BLaER1 (cell line): Measurements from ENCODE around the gene MAGI1.

Source experiments
- H3K27ac ChIP-seq: shearing (Covaris generic); formaldehyde crosslinking; 2 replicates; pipeline ENCODE4 v1.8.1; 2022
- H3K27me3 ChIP-seq: shearing (Covaris generic); formaldehyde crosslinking; 2 replicates; pipeline ENCODE4 v1.8.1; 2022
- H3K36me3 ChIP-seq: shearing (Covaris generic); formaldehyde crosslinking; 2 replicates; pipeline ENCODE4 v1.8.1; 2022
- H3K4me1 ChIP-seq: shearing (Covaris generic); formaldehyde crosslinking; 2 replicates; pipeline ENCODE4 v1.8.1; 2022
- H3K4me2 ChIP-seq: shearing (Covaris generic); formaldehyde crosslinking; 2 replicates; pipeline ENCODE4 v1.8.1; 2022
- H3K4me3 ChIP-seq: shearing (Covaris generic); formaldehyde crosslinking; 2 replicates; pipeline ENCODE4 v1.8.1; 2022
- H3K9ac ChIP-seq: shearing (Covaris generic); formaldehyde crosslinking; 2 replicates; pipeline ENCODE4 v1.8.1; 2022
- H3K9me3 ChIP-seq: shearing (Covaris generic); formaldehyde crosslinking; 2 replicates; pipeline ENCODE4 v1.8.1; 2022
- H4K20me1 ChIP-seq: shearing (Covaris generic); formaldehyde crosslinking; 2 replicates; pipeline ENCODE4 v1.8.1; 2022
- Cebpa-rat ChIP-seq: shearing (Covaris generic); IDR thresholded peaks from 2 replicates; pipeline ENCODE4 v1.8.1; 2022

The MAGI1 gene

GRCh38 chr3:66017084-66017483, 21.6 kb downstream of the MAGI1 start:
- no peak overlapping the region for H3K27ac ChIP-seq

GRCh38 chr3:66015841-66016240, 22.9 kb downstream of the MAGI1 start:
- no peaks in the 10 kb centered on the region for H3K36me3 ChIP-seq
- no peaks in the 10 kb centered on the region for H3K27me3 ChIP-seq
- H3K4me2 ChIP-seq = no peak overlapping the region
- H4K20me1 ChIP-seq = peaks cover 27% of the 10 kb centered on the region
- H3K27ac ChIP-seq = no peak overlapping the region
- no peak for TF ChIP-seq Cebpa-rat
- H3K9me3 ChIP-seq = no peaks in the 10 kb centered on the region
- H3K4me3 ChIP-seq = no peak overlapping the region
- H3K9ac ChIP-seq = no peak overlapping the region
- no peaks in the 10 kb centered on the region for H3K4me1 ChIP-seq

More at GRCh38 chr3:66017084-66017483, 21.6 kb downstream of the MAGI1 start:
- Histone ChIP-seq H3K27me3 (no peaks in the 10 kb centered on the region), H4K20me1 (peaks cover 38% of the 10 kb centered on the region), H3K9me3 (no peaks in the 10 kb centered on the region), H3K4me3 (no peak overlapping the region), H3K4me2 (no peak overlapping the region), H3K4me1 (no peaks in the 10 kb centered on the region), H3K9ac (no peak overlapping the region), H3K36me3 (no peaks in the 10 kb centered on the region)
- no peak for TF ChIP-seq Cebpa-rat

- H3K4me3 ChIP-seq = no peak overlapping the region
- no peaks in the 10 kb centered on the region for H3K36me3 ChIP-seq
Measured at GRCh38 chr3:66014651-66015050, 24.1 kb downstream of the MAGI1 start.

GRCh38 chr3:66014056-66014455, 24.7 kb downstream of the MAGI1 start:
- Histone ChIP-seq H3K27me3 (no peaks in the 10 kb centered on the region), H3K4me1 (no peaks in the 10 kb centered on the region), H3K27ac (no peak overlapping the region), H3K9ac (no peak overlapping the region), H3K9me3 (no peaks in the 10 kb centered on the region), H3K4me3 (no peak overlapping the region), H3K36me3 (no peaks in the 10 kb centered on the region), H4K20me1 (peaks cover 27% of the 10 kb centered on the region), H3K4me2 (no peak overlapping the region)
- TF ChIP-seq Cebpa-rat = no peak

More at GRCh38 chr3:66014651-66015050, 24.1 kb downstream of the MAGI1 start:
- H3K4me2 ChIP-seq = no peak overlapping the region
- no peaks in the 10 kb centered on the region for H3K27me3 ChIP-seq
- no peaks in the 10 kb centered on the region for H3K9me3 ChIP-seq
- no peak for TF ChIP-seq Cebpa-rat
- H3K4me1 ChIP-seq = no peaks in the 10 kb centered on the region
- no peak overlapping the region for H3K27ac ChIP-seq
- peaks cover 27% of the 10 kb centered on the region for H4K20me1 ChIP-seq
- H3K9ac ChIP-seq = no peak overlapping the region

GRCh38 chr3:66012711-66013110, 26.0 kb downstream of the MAGI1 start:
- peaks cover 22% of the 10 kb centered on the region for H4K20me1 ChIP-seq
- no peak overlapping the region for H3K4me2 ChIP-seq
- TF ChIP-seq Cebpa-rat = no peak
- no peaks in the 10 kb centered on the region for H3K27me3 ChIP-seq
- no peaks in the 10 kb centered on the region for H3K9me3 ChIP-seq
- H3K36me3 ChIP-seq = no peaks in the 10 kb centered on the region
- no peak overlapping the region for H3K4me3 ChIP-seq
- H3K4me1 ChIP-seq = no peaks in the 10 kb centered on the region
- no peak overlapping the region for H3K27ac ChIP-seq
- H3K9ac ChIP-seq = no peak overlapping the region

GRCh38 chr3:66010739-66011655, 27.7 kb downstream of the MAGI1 start:
- Histone ChIP-seq H3K4me1 (no peaks in the 10 kb centered on the region), H3K9ac (no peak overlapping the region), H3K9me3 (no peaks in the 10 kb centered on the region), H3K36me3 (no peaks in the 10 kb centered on the region), H3K4me3 (no peak overlapping the region), H4K20me1 (peaks cover 8% of the 10 kb centered on the region; the same call in 1 of the 2 replicates), H3K27ac (no peak overlapping the region), H3K4me2 (no peak overlapping the region), H3K27me3 (no peaks in the 10 kb centered on the region)
- TF ChIP-seq Cebpa-rat = no peak

GRCh38 chr3:66010348-66010738, 28.4 kb downstream of the MAGI1 start:
- Histone ChIP-seq H3K9ac (no peak overlapping the region), H3K36me3 (0 out of 2 replicates have a peak, but pooled peaks cover 4% of the 10 kb centered on the region), H3K4me2 (no peak overlapping the region), H3K4me1 (no peaks in the 10 kb centered on the region), H4K20me1 (peaks cover 10% of the 10 kb centered on the region; the same call in 1 of the 2 replicates), H3K27ac (no peak overlapping the region), H3K9me3 (no peaks in the 10 kb centered on the region), H3K27me3 (no peaks in the 10 kb centered on the region), H3K4me3 (no peak overlapping the region)
- TF ChIP-seq Cebpa-rat = no peak

GRCh38 chr3:66004244-66004643, 34.5 kb downstream of the MAGI1 start:
- no peak overlapping the region for H3K27ac ChIP-seq
- 0 out of 2 replicates have a peak, but pooled peaks cover 7% of the 10 kb centered on the region for H4K20me1 ChIP-seq
- H3K9me3 ChIP-seq = no peaks in the 10 kb centered on the region
- no peak overlapping the region for H3K9ac ChIP-seq
- peaks cover 8% of the 10 kb centered on the region for H3K4me1 ChIP-seq
- no peaks in the 10 kb centered on the region for H3K27me3 ChIP-seq
- 0 out of 2 replicates have a peak, but pooled peaks cover 4% of the 10 kb centered on the region for H3K36me3 ChIP-seq
- TF ChIP-seq Cebpa-rat = no peak
- H3K4me3 ChIP-seq = no peak overlapping the region
- peak overlapping the region; percentile 5; the same call in 1 of the 2 replicates for H3K4me2 ChIP-seq

GRCh38 chr3:66001626-66002025, 37.1 kb downstream of the MAGI1 start:
- peaks cover 8% of the 10 kb centered on the region for H3K4me1 ChIP-seq

GRCh38 chr3:66000506-66000905, 38.2 kb downstream of the MAGI1 start:
- Histone ChIP-seq H3K4me1 (peaks cover 8% of the 10 kb centered on the region), H3K9ac (no peak overlapping the region), H3K9me3 (no peaks in the 10 kb centered on the region), H3K4me3 (no peak overlapping the region), H3K27ac (no peak overlapping the region), H3K36me3 (0 out of 2 replicates have a peak, but pooled peaks cover 2% of the 10 kb centered on the region), H3K4me2 (no peak overlapping the region), H3K27me3 (no peaks in the 10 kb centered on the region), H4K20me1 (0 out of 2 replicates have a peak, but pooled peaks cover 4% of the 10 kb centered on the region)
- TF ChIP-seq Cebpa-rat = no peak

More at GRCh38 chr3:66001626-66002025, 37.1 kb downstream of the MAGI1 start:
- TF ChIP-seq Cebpa-rat = no peak
- Histone ChIP-seq H3K27ac (no peak overlapping the region), H3K9me3 (no peaks in the 10 kb centered on the region), H3K4me3 (no peak overlapping the region), H3K36me3 (0 out of 2 replicates have a peak, but pooled peaks cover 4% of the 10 kb centered on the region), H3K27me3 (no peaks in the 10 kb centered on the region), H3K4me2 (no peak overlapping the region), H3K9ac (no peak overlapping the region), H4K20me1 (0 out of 2 replicates have a peak, but pooled peaks cover 7% of the 10 kb centered on the region)
